PC-3 (cell line): ENCODE data around the gene PRDM2.

Experiments used
- EZH2 ChIP-seq: fragments of 300-600 bp; sonication (generic); IDR thresholded peaks from one replicate; pipeline ENCODE4 v1.6.1; 2017; ENCODE audit warnings: antibody characterized with exemption, mild to moderate bottlenecking, low read length; ENCODE audit not compliant: unreplicated experiment
- EZH2phosphoT487 ChIP-seq: fragments of 300-600 bp; sonication (generic); IDR thresholded peaks from 2 replicates; pipeline ENCODE4 v1.6.1; 2018; ENCODE audit warnings: mild to moderate bottlenecking, antibody characterized with exemption, low read length, borderline replicate concordance
- TF ChIP-seq, protein P1 (sequence below): fragments of 300-600 bp; sonication (generic); conservative IDR thresholded peaks from 2 replicates; pipeline ENCODE4 v1.5.1; 2017; ENCODE audit warnings: antibody characterized with exemption, low read depth, mild to moderate bottlenecking, low read length

DNA sequence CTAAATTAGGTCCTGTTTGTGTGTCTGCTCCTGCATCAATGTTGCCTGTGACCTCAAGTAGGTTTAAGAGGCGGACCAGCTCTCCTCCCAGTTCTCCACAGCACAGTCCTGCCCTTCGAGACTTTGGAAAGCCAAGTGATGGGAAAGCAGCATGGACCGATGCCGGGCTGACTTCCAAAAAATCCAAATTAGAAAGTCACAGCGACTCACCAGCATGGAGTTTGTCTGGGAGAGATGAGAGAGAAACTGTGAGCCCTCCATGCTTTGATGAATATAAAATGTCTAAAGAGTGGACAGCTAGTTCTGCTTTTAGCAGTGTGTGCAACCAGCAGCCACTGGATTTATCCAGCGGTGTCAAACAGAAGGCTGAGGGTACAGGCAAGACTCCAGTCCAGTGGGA, 79.9 kb downstream of the PRDM2 start:
- TF ChIP-seq, protein P1, sequence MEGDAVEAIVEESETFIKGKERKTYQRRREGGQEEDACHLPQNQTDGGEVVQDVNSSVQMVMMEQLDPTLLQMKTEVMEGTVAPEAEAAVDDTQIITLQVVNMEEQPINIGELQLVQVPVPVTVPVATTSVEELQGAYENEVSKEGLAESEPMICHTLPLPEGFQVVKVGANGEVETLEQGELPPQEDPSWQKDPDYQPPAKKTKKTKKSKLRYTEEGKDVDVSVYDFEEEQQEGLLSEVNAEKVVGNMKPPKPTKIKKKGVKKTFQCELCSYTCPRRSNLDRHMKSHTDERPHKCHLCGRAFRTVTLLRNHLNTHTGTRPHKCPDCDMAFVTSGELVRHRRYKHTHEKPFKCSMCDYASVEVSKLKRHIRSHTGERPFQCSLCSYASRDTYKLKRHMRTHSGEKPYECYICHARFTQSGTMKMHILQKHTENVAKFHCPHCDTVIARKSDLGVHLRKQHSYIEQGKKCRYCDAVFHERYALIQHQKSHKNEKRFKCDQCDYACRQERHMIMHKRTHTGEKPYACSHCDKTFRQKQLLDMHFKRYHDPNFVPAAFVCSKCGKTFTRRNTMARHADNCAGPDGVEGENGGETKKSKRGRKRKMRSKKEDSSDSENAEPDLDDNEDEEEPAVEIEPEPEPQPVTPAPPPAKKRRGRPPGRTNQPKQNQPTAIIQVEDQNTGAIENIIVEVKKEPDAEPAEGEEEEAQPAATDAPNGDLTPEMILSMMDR: no peak
- no peak for TF ChIP-seq EZH2
- TF ChIP-seq EZH2phosphoT487: no peak
